ENCODE results near the gene CRELD2. TPM values are rescaled to one million over a fixed set of nuclear protein-coding genes. Genes with fewer than 3 reads are reported as not detected.
A peak's percentile ranks its signal among the peaks of the same experiment; 100 is the strongest.

The CRELD2 gene
- total RNA-seq, 3 donors from 2014 or later, result 27.6 to 57.6 (median 32.2) TPM

- ATAC-seq (peak; percentile 21), DNase-seq (peak in 2 of 3 donors; percentile 79 to 85)
- intact Hi-C loops (cut with DNase I, micrococcal nuclease), result no loop called here
- H3K4me3 ChIP-seq, result peak overlapping the region; percentile 23
- H3K4me1 ChIP-seq (ENCODE audit: low read depth), result peaks cover 42% of the 10 kb centered on the region
- no peak for TF ChIP-seq CTCF (IDR thresholded peaks at IDR 0.05)
- no peaks in the 10 kb centered on the region for H3K36me3 ChIP-seq (ENCODE audit: low read depth)
- H3K9me3 ChIP-seq, result no peaks in the 10 kb centered on the region
These were observed 29.9 kb downstream of the CRELD2 start for GRCh38 chr22:49948116-49948957.

- peak; percentile 86 to 96 (median 93) for DNase-seq
- Histone ChIP-seq H3K4me1 (ENCODE audit: low read depth) (peaks cover 44% of the 10 kb centered on the region), H3K9me3 (no peaks in the 10 kb centered on the region), H3K36me3 (ENCODE audit: low read depth) (no peaks in the 10 kb centered on the region), H3K4me3 (peak overlapping the region; percentile 23)
- intact Hi-C loops (cut with DNase I, micrococcal nuclease), result no loop called here
- no peak for TF ChIP-seq CTCF (IDR thresholded peaks at IDR 0.05)
- ATAC-seq, result peak; percentile 63
These were observed 30.8 kb downstream of the CRELD2 start for GRCh38 chr22:49948958-49949913.

- ATAC-seq, result no peak
- no peak for TF ChIP-seq CTCF (IDR thresholded peaks at IDR 0.05)
- DNase-seq, result no peak
- H3K9me3 ChIP-seq, result no peaks in the 10 kb centered on the region
- peaks cover 44% of the 10 kb centered on the region for H3K4me1 ChIP-seq (ENCODE audit: low read depth)
- no peak overlapping the region for H3K4me3 ChIP-seq
- intact Hi-C loops (cut with DNase I, micrococcal nuclease), result no loop called here
- no peaks in the 10 kb centered on the region for H3K36me3 ChIP-seq (ENCODE audit: low read depth)
These were observed 31.5 kb downstream of the CRELD2 start for GRCh38 chr22:49949914-49950292.

- TF ChIP-seq CTCF (IDR thresholded peaks at IDR 0.05), result no peak
- ATAC-seq (no peak), DNase-seq (peak in 1 of 3 donors; percentile 72)
These were observed 32.1 kb downstream of the CRELD2 start for GRCh38 chr22:49950396-49950994.

GRCh38 chr22:49951000-49951677 lies 32.7 kb downstream of the CRELD2 start:
- H3K4me1 ChIP-seq (ENCODE audit: low read depth), result peaks cover 39% of the 10 kb centered on the region
- no peak overlapping the region for H3K4me3 ChIP-seq
- intact Hi-C loops (cut with DNase I, micrococcal nuclease), result no loop called here

More at GRCh38 chr22:49950396-49950994, 32.1 kb downstream of the CRELD2 start:
- Histone ChIP-seq H3K4me3 (no peak overlapping the region), H3K4me1 (ENCODE audit: low read depth) (peaks cover 44% of the 10 kb centered on the region), H3K36me3 (ENCODE audit: low read depth) (no peaks in the 10 kb centered on the region), H3K9me3 (no peaks in the 10 kb centered on the region)
- intact Hi-C loops (cut with DNase I, micrococcal nuclease), result no loop called here

More at GRCh38 chr22:49951000-49951677, 32.7 kb downstream of the CRELD2 start:
- no peak for TF ChIP-seq CTCF (IDR thresholded peaks at IDR 0.05)
- DNase-seq, result peak; percentile 93 to 96 (median 95)
- ATAC-seq, result peak; percentile 53
- Histone ChIP-seq H3K9me3 (no peaks in the 10 kb centered on the region), H3K36me3 (ENCODE audit: low read depth) (no peaks in the 10 kb centered on the region)

Measured in mucosa of descending colon (tissue), 3 donors.